NCI-H524 treated with DMSO at 0.1 percent for 48 hours (cell line): Measurements from ENCODE around the gene GLT8D2.

ENCODE experiments used
- DNase-seq: peaks from one replicate; lab custom pipeline; 2025; lab: John Stamatoyannopoulos, UW

The GLT8D2 gene

GRCh38 chr12:104000807-104001434 lies 49.1 kb downstream of the GLT8D2 start:
- no peak for DNase-seq

DNA sequence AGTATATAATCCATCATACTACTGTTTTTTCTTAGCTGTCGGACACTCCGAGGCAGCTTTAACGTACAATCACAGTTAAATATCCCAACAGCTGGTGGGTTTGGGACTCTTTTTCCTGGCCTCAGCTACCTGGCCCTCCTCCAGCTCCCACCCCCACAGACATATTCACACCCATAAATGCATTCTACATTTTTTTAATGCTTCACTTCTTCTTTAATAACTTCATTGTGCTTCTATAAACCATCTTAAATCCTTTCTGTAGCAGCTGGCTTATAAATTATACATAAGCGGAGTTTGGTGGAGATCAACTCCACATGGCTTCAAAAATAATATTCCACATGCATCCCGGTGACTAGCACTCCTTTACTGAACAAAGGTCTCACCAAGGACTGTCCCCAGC lies 51.0 kb downstream of the GLT8D2 start:
- peak; percentile 51 for DNase-seq

DNA sequence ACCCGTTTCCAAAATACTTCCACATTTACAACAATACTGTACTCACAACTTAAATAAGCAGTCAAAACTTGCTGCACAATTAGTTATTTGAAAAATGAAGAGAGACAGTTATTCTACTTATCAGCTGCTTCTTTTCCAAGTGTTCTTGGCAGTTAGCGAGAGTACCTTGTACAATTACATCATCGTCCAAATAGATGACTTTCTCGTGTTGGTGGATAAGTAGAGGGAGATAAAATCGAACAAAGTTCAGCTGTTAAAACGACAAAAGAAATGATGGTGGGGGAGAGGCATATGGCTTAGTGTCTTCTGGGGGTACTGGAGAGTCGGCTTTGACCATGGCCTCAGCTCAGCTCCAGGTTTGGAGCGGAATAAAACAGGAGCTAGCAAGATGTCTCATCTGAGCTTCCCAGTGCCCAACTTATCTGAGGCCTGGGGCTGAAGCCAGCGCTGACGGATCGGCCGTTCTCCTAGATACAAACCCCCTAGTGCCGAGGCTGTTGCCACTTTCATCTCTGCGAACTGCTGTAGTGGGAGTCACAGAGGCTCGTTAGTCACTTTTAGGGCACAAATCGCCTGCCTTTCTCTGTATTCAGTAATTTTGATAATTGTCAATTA lies 52.6 kb downstream of the GLT8D2 start:
- DNase-seq = no peak

DNA sequence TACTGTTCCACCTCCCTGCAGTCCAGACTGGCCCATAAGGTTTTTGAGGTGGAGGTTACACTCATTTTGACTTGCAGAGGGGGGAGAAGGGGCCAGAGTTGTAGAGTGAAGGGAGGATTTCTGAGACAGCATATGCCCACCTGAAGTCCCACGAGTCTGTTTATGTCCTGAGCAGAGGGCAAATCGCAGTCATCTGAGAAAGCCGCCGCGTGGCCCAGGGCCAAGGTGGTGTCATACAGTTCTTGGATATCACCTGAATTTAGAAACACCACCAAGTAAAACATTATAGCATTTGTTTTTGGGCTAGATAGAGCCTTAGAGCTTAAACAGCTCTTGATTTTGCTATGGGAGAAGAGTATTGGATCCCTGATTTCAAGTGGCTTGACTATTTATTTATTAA lies 53.4 kb downstream of the GLT8D2 start:
- no peak for DNase-seq

- DNase-seq = no peak
Observed at GRCh38 chr12:103994235-103994634, 55.8 kb downstream of the GLT8D2 start.

GRCh38 chr12:103986829-103987228 lies 63.2 kb downstream of the GLT8D2 start:
- DNase-seq = no peak

DNA sequence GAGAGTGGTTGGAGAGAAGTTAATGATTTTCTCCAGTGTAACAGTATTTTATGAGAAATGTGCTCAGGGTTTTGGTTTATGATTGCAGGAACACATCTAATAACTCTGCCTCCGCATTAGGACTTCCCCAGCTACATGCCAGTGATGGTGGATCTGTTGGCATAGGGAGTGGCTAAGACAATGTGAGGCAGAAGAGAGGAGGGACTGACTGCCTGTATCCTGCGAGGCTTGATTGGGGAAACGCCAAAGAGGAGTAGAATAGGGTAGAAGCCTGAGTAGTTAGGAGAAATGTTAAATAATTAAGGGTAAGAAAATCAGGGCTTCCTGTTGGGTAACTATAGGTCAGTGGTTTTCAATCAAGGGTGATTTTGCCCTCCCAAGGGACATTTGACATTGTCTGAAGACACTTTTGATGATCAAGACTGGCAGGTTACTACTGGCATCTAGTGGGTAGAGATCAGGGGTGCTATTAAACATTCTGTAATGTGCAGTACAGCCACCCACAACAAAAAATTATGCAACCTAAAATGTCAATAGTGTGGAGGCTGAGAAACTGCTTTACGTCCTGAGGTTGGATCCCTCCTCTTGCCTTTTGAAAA lies 71.5 kb downstream of the GLT8D2 start:
- DNase-seq = no peak

DNA sequence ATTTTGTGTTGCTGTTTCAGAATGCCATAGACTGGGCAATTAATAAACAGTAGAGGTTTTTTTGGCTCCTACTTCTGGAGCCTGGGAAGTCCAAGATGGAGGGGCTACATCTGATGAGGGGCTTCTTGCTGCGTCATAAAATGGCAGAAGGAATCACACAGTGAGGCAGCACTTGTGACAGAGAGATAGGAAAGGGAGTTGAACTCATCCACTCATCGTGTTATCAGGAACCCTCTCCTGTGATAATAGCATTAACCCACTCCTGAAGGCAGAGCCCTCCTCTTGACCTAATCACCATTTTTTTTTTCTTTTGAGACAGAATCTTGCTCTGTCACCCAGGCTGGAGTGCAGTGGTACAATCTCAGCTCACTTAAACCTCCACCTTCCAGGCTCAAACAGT lies 74.6 kb downstream of the GLT8D2 start:
- DNase-seq = no peak

DNA sequence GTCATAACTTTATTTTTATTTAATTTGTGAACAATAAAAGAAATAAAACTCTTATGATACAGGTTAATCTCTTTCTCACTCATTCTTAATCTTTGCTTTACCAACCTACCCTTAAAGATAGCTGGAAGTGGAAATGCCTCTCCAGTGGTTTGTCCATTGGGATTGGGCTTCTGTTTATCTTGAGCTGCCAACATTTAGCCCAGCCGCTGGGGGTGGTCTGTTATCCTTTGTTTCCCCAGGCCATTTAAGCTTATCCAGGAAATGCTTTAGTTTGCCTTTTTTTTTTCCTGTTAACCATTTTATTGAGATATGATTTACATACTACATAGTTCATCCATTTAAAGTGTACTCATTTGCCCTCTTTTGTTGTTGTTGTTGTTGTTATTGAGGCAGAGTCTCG lies 76.1 kb downstream of the GLT8D2 start:
- no peak for DNase-seq

- no peak for DNase-seq
Observed at GRCh38 chr12:103969391-103969790, 80.6 kb downstream of the GLT8D2 start.

- DNase-seq = no peak
Observed at GRCh38 chr12:103966736-103967135, 83.3 kb downstream of the GLT8D2 start.

DNA sequence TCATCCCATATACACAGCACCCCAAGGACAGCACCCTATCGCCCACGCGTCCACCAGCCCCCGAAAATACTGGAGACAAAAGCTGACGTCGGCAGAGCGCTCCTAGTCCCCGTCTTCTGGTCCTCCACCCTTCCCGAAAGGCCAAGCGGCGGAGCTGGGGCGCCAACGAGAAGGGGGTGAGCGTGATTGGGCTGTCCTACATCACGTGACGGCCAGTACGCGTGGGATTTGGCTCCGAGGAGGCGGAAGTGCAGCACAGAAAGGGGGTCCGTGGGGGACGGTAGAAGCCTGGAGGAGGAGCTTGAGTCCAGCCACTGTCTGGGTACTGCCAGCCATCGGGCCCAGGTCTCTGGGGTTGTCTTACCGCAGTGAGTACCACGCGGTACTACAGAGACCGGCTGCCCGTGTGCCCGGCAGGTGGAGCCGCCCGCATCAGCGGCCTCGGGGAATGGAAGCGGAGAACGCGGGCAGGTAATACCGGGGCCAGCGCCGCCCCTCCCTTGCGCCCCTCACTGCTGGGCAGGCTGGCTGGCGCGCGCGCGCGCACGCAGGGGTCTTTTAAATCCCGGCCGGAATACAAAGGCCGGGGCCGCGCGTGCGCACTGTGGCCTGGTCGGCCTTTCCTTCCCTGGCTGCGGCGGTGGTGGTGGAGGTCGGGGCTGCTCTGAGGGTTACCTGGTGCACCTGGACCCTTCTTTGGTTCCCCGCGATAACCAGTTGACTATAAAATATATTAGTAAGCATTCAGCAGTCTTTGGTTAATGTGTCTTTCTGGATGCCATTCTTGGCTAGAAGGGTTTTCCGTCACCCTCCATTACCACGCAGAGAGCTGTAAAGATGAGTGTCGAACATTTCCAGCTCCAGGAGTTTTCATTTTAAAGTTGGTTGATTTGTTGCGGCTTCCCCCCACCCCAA lies 84.1 kb downstream of the GLT8D2 start, which contains the start of gene TDG:
TSS of gene TDG (plus strand) at position 283 of the 915 bp plus-strand sequence. CDS start at position 449, 166 bp downstream.
- DNase-seq = peak; percentile 87

GRCh38 chr12:103965255-103965589 lies 84.8 kb downstream of the GLT8D2 start:
- no peak for DNase-seq

- DNase-seq = no peak
Observed at GRCh38 chr12:103964805-103965204, 85.2 kb downstream of the GLT8D2 start.

DNA sequence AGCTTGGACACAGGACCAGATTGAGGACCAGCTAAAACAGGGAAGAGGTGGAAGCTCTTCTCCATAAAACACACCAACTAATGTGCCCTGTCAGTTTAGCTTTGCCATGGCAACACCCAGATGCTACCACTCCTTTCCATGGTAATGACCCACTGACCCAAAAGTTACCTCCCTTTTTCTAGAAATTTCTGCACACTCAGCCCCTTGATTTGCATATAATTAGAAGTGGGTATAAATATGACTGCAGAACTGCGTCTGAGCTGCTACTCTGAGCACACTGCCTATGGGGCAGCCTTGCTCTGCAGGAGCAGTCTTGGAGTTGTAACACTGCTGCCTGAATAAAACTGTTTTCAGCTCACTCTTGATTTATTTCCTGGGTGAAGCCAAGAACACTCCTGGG lies 87.5 kb downstream of the GLT8D2 start:
- DNase-seq = no peak

GRCh38 chr12:103960616-103961227 lies 89.3 kb downstream of the GLT8D2 start:
- DNase-seq = peak; percentile 29

DNA sequence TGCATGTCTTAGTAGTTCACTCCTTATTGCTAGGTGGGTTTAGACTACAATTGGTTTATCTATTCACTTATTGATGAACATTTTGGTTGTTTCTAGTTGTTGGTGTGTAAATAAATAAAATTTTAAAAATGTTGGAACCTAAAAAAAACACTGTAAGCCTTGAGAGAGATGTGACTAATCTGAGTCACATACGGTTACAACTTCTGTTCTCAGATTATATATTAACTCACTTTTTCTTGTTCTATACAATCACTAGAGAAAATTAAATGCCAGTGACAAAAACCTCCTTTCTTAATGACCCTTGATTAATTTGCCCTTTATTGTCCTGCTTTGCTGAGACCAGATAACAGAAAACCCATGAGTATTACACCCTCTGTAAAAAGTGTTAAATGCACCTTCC lies 91.4 kb downstream of the GLT8D2 start:
- no peak for DNase-seq

DNA sequence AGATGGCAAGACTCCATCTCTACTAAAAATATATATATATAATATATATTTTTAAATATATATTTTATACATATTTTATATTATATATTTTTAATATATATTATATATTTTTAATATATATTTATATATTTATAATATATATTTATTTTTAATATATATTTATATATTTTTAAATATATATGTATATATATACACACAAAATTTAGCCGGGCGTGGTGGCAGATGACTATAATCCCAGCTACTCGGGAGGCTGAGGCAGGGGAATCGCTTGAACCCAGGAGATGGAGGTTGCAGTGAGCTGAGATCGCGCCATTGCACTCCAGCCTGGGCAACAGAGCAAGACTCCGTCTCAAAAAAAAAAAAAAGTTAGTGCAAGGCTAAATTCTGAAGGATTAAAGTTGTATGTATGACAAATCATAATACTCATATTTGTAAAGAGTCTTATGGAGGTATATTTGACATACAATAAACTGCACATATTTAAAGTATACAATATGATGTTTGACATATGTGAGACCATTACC lies 92.1 kb downstream of the GLT8D2 start:
- DNase-seq = no peak

GRCh38 chr12:103956509-103957027 lies 93.4 kb downstream of the GLT8D2 start:
- DNase-seq = no peak

- DNase-seq = no peak
Observed at GRCh38 chr12:103955811-103956508, 94.0 kb downstream of the GLT8D2 start.

DNA sequence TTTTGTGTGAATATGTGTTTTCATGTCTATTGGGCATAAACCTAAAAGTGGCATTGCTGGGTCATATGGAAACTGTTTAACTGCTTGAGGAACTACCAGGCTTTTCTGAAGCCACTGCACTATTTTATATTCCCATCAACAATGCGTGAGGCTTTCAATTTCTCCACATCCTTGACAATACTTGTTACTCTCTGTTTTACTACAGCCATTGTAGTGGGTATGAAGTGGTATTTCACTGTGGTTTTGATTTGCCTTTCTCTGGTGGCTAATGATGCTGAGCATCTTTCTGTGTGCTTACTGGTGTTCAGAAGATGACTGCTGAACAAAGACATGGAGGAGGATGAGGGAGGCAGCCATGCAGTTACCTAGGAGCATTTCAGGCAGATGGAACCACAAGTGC lies 97.5 kb downstream of the GLT8D2 start:
- no peak for DNase-seq
